HG03521 (cell line): ENCODE measurements around the gene CCDC83.
"Not testable (repeated sequence)": the region's sequence is repeated elsewhere in the genome, so short reads cannot be mapped to it uniquely, and the experiment has no call there.

Source experiments
- ATAC-seq: cut with Tn5 transposase; IDR thresholded peaks from one replicate; pipeline ENCODE4 v1.9.1; 2021; ENCODE audit warnings: mild to moderate bottlenecking, moderate library complexity; ENCODE audit not compliant: unreplicated experiment

CCDC83 gene

GRCh38 chr11:85939099-85940015, 84.2 kb downstream of the CCDC83 start:
- ATAC-seq = no peak

GRCh38 chr11:85941380-85941973, 86.3 kb downstream of the CCDC83 start:
- peak; percentile 52 for ATAC-seq

- no peak for ATAC-seq
Observed at GRCh38 chr11:85945296-85945695, 90.1 kb downstream of the CCDC83 start.

GRCh38 chr11:85945788-85946187, 90.6 kb downstream of the CCDC83 start:
- no peak for ATAC-seq

- no peak for ATAC-seq
Observed at GRCh38 chr11:85946221-85946620, 91.0 kb downstream of the CCDC83 start.

DNA sequence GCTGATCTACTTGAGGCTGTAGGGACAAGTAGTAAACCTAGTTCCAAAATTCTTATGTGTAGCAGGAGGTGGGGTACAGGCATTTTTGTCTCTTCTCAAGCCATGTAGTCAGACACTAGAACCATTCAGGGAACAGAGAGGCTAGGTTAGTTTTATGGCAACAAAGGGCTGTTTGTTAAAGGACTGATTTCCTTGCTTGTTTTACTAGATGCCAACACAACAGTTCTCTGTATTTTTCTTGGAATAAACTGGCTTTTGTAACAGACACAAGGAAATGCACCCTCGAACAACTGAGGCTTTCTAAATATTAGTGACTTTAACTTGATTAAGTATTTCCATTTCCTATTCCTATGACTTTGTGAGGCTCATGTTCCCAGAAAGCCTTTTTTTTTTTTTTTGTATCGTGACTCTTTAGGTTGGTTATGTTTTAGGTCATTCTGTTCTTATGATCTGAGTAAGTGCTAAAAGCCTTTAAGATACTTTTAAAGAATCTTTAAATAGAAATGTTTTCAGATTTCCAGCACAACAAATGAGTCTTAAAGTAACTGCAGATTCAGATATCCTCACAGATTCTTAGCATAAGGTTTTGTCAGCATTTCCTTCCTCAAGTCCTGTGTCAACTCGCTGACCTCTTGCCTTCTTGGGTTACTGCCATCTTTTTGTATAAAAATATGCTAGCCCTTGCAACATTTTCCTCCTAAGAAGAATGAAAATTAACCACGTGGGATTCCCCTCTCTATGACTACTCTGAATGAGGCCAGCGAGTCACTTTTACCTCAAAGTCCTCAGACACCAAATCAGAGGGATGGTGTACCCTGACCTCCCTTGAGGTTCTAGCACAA, 92.5 kb downstream of the CCDC83 start:
- peak; percentile 33 for ATAC-seq

DNA sequence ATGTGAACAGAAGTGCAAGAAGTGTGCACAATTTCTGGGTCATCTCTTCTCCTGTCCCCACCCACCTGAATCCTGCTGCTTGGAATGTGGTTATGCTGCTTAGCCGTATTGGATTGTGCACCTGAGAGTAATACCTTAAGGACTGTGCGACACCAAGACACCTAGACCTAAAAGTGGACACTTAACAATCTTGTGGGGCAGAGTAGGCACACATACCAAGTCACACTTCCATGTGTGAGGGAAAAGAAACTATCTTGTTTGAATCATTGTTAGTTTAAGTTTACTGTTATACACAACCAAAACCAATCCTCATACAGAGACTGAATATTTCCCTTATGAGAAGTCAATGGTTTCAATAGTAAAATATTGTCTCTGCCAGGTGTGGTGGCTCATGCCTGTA, 93.7 kb downstream of the CCDC83 start:
- ATAC-seq = peak; percentile 36

DNA sequence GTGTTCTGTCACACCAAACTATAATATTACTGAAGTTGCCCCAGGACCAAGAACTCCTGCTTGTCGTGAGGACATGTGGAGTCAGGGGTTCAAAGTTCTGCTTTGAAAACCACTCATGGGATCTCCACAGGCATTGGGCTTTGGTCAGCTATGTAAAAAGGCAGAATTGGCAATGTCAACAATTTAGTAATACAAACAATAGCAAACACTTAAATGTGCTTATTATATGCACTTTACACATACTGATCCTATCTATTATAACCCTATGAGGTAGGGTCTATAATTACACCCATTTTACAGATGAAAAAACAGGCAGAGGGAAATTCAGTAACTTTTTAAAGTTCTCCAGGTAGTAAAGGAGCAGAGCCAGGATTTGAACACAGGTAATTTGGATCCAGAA, 94.6 kb downstream of the CCDC83 start:
- no peak for ATAC-seq

GRCh38 chr11:85950317-85951048, 95.3 kb downstream of the CCDC83 start:
- ATAC-seq = no peak

DNA sequence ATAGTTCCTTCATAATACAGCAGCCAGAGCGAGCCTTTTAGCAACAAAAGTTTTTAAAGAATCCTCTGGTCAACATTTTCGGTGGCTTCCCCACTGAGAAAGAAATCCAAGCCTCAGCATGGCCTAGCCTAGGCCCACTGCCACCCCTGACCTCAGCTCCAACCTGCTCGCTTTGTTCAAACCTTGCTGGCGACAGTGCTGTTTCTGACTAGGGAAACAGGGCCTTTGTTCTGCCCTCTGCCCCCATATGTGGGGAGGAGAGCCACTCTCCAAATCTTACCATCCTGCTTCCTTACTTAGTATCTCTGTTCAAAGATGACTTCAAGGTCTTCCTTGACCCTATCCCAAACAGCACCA, 95.8 kb downstream of the CCDC83 start:
- ATAC-seq = no peak

DNA sequence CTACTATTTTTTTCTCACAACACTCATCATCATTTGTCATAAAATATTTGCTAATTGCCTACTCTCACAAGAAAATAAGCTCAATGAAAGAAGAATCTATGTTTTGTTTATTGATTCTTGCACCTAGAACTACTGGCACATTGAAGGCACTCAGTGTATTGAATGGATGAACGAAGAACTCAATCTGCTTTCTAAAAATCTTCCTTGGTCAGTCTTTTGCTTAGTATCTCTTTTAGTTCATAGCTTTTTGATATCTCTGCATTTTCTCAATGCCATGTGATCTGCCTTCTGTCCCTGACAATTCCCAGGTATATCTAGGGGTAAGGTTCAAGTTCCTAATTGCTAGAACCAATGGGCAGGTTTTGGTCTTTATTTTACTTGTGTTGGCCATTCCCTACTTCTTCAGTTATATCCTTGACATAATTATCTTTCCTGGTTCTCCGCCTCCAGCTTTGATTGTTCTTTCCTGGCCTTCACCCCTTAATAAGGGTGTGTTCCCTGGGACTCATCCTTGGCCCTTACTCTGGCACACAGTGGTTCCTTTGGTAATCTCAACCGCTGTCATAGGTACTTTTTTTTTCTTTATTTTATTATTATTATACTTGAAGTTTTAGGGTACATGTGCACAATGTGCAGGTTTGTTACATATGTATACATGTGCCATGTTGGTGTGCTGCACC, 96.4 kb downstream of the CCDC83 start:
- ATAC-seq = no peak

GRCh38 chr11:85952108-85952485, 96.9 kb downstream of the CCDC83 start:
- not testable (repeated sequence) for ATAC-seq

DNA sequence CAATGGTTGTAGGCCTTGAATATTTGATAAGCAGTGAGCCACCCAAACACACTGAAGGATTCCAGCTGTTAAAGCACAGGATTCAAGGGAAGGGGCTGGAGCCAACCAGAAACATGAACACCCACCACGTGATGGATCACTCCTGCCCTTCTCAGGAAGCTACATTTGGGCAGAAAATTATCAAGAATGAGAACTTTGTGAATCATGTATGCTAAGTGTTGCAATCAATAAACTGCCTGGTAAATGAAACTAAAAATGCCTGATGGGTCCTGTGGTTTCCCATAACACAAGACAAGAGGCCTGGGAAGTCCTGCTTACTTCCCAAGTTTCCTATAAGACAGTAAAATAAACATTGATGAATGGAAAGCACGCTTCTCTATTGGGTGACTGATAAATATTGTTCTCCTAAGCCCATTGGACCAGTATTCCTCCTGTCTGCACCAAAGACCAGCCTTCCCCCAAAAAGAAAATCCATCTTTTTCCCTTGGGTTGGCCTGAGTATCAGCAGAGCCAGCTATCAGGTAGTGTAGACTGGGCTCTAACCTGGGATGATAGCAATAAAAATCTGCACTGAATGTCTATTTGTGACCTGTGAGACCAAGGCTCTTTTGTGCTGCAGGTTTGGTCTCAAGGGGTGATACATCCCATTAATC, 98.4 kb downstream of the CCDC83 start:
- ATAC-seq = no peak

DNA sequence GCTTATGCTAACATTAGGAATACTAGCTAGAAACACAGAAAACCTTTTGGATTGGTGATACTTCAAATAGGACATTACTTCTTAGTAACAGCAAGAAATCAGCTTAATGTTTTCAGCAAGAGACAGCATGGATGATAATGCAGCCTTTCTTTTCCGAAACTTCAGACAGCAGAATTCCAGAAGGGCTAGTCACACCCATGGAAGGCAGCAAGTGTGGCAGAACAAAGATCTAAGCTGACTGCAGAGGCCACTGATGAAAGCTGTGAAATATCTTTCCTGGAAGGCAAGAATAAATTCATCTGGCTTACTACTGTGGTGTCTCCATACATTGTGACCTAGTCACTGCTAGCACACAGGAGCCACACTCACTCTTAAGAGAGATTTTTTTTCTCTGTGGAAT, 100.3 kb downstream of the CCDC83 start:
- ATAC-seq = no peak

- no peak for ATAC-seq
Observed at GRCh38 chr11:85960678-85961077, 105.5 kb downstream of the CCDC83 start.

- no peak for ATAC-seq
Observed at GRCh38 chr11:85961130-85961529, 105.9 kb downstream of the CCDC83 start.

- ATAC-seq = no peak
Observed at GRCh38 chr11:85961930-85962363, 106.8 kb downstream of the CCDC83 start.

- ATAC-seq = no peak
Observed at GRCh38 chr11:85965202-85965601, 110.0 kb downstream of the CCDC83 start.

DNA sequence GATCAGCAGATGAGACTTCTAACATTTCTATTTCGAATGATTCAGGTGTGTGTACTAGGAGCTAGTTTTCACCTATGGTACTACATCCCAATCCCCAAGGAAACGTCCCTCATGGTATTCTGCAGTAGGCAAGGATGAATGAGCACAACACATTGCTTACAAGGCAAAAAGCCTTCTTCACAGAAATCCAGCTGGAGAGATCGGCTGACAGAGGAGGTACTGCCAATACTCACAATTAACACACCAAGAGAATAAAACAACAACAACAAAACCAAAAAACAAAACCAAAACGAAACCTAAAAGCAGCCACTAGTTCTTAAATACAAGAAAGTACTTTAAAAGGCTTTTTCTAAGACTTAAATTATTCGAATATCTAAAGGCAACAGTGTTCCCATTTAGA, 112.3 kb downstream of the CCDC83 start:
- ATAC-seq = no peak
